GM18951 (cell line): ENCODE measurements around the gene SBNO2.
"Not testable (repeated sequence)": the region's sequence is repeated elsewhere in the genome, so short reads cannot be mapped to it uniquely, and the experiment has no call there.

Experiments used
- POLR2A ChIP-seq: IDR thresholded peaks from 4 replicates; pipeline ENCODE4 v1.6.1; 2011; ENCODE audit warnings: mild to moderate bottlenecking; ENCODE audit not compliant: insufficient read length, insufficient read depth; ENCODE audit errors: extremely low read depth
- in situ Hi-C: fragments of 300-500 bp; cut with MboI; formaldehyde crosslinking; loops from one replicate; pipeline ENCODE4 v1.12.0; 2022; ENCODE audit warnings: low sequenced_read_pairs, mixed read lengths, inconsistent platforms; ENCODE audit not compliant: unreplicated experiment

SBNO2 gene

DNA sequence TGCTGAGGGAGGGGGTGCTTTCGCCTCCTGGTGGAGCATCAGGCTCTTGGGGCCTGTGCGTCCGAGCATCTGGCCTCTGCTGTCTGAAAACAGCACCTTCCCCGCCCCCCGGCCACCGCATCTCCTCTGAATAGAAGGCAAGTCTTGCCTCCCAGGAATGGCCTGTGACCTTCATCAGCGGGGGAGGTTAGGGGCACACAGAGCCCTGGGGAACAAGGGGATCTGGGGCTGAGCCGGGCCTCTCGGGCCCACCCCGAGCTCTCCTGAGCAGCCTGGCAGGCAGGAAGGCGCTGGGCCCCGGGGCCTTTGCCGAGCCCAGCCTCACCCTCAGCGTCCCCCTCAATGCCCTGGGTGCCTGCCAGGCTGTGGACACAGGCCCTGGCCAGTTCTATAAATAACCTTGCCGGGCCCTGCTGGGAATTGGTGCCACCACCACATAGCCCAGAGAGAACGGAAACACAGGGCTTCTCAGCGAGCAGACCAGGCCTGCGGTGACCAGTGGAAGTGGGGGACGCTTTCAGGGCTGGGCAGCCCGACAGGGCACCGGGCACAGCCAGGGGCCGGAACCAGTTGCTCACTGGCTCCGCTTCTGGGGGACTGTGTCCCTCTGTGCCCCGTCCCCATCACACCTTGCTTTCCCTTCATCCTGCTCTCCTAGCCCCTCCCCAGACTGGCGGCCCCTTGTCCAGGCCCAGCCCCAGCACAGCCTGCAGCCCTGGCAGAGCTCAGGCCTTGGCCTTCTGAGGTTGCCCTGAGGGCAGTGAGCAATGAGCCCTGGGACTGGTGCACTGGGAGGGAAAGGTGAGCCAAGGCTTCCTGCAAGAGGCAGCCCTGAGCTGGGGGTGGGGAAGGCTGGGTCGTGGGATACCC, 41.0 kb upstream of the SBNO2 start:
- TF ChIP-seq POLR2A: no peak
- in situ Hi-C loops: no loop called here

DNA sequence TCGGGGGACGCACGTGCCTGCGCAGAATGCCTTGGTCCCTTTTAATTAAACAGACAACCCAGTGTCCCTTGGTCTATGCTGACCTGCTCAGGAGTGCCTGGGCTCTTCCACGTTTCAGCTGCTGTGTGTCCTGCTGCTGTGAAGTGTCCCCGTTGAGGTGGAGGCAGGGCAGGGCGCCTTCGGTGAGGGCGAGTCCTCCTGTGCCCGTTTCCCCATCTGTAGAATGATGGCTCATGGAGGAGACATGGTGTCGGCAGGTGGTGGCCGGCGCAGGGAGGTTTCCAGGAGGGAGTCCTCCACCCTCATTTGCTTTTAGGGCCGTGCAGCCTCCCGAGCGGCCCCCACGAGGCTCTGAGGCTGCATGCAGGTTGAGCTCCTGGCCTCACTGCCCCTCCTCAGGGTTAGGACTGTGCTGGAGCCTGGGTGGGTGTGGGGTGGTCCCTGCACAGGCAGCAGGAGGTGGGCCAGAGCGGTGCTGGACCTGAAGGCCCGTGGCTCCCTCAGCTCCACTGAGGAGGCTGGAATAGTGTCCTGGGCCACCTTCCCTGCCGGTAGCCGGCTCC, 40.3 kb upstream of the SBNO2 start:
- no peak for TF ChIP-seq POLR2A
- in situ Hi-C loops: no loop called here

DNA sequence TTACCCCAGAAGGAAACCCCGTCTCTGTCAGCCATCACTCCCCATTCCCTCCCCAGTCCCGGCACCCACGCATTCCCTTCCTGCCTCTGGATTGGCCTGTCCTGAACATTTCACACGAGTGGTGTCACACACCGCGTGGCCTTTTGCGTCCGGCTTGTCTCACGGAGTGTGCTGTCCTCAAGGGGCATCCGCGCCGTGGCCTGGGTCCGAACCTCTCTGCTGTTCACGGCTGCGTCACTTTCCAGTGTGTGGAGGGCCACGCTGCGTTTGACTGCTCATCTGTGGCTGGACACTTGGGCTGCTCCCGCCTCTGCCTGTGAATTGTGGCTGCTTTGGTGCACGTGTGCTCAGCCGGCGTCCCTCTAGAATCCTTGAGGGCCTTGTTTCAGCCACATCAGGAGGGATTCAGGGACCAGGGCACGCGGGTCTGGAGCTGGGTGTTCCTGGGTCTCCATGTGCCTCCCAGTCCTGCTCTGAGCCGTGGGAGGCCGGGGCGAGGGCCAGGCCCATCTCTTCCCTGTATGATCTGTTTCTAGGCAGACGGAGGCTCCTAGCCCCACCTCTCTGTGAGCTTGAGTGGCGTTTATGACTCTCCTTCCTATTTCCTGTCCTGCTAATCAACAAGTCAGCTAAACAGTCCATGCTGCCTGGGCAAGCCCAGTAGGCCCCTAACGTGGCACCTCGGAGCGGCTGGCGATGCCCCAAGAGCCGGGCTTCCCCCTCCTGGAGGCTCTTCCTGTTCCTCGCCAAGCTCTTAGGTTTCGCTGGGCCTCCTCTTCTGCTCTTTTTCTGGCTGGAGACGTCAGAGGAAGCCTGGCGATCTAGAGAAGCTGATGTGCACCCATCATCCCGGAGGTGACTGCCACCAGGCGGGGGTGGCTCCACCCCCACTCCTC, 39.6 kb upstream of the SBNO2 start:
- TF ChIP-seq POLR2A: peak; percentile 38
- in situ Hi-C loops: no loop called here

DNA sequence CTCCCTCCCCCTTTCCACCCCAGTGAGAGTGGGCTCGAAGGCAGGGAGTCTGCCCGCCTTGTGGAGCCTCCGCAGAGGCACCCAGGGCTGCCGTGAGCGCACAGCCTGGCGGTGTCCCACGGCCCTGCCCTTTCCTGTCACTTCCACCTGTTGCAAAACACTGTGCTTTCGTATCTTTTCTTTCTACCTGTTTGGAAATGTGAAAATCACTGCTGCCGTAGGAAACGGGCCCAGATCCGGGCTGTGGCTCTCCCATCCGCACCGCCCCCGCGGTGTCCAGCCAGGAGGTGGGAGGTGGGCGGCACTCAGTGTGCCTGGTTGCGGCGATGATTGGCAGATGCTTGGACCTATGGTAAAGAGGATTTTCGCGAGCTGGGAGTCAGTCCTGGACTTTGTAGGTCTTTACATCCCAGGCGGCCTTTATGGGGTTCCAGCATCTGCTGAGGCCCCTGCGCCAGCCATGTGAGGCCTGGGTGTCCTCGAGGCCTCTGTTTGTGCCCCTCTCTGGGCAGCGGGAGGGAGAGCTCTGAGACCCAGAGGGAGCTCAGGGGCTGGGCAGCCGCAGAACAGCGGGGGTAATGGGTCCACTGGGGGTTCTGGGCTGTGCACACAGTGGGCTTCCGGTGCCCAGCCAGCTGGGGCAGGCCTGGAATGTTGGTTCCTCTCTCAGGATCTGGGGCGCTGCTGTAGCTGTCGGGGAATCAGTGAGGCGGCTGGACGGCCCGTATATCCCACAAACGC, 37.6 kb upstream of the SBNO2 start:
- no peak for TF ChIP-seq POLR2A
- in situ Hi-C loops: no loop called here

DNA sequence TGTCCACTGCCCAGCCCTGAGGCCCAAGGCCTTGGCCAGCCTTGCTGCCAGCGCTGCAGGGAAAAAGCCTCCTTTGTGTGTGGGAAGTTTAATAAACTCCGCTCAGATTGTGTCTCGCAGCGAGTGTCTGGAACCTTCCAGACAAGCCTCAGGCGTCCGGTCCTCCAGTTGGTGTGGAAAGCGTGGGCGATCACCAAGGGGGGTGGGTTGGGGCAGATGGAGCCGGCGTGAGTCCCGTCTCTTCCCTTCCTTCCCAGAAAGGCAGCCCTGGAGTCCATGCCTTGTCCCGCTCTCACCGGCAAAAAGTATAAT, 36.1 kb upstream of the SBNO2 start:
- in situ Hi-C loops: no loop called here
- no peak for TF ChIP-seq POLR2A

DNA sequence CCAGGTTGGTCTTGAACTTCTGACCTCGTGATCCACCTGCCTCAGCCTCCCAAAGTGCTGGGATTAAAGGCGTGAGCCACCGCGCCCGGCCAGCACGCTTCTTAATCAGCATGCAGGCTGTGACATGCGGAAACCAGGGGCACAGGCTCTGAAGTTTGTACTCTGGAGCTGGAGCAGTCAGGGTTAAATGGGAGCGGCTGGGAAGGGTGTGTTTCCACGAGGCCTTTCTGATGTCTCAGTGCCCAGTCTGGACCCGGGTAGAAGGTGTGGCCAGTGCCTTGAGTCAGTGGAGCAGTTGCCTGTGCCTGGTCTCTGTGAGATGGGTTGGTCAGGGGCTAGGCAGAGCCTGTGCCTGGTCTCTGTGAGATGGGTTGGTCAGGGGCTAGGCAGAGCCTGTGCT, 34.8 kb upstream of the SBNO2 start:
- in situ Hi-C loops: not testable (repeated sequence)

DNA sequence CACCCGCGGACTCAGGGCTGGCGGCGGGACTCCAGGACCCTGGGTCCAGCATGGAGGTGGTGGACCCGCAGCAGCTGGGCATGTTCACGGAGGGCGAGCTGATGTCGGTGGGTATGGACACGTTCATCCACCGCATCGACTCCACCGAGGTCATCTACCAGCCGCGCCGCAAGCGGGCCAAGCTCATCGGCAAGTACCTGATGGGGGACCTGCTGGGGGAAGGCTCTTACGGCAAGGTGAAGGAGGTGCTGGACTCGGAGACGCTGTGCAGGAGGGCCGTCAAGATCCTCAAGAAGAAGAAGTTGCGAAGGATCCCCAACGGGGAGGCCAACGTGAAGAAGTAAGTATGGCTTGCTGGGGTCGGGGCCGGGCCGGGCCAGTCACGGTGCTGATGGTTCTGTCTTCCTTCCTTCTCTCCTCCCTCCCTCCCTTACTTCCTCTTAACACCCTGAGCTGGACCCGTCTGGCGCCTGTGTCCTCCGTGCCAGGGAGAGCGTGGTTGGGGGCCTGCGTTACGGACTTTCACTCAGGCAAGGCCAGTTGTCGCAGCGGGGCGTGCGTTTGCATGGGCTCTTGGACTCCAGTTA, 32.9 kb upstream of the SBNO2 start:
- no peak for TF ChIP-seq POLR2A
- in situ Hi-C loops: no loop called here

DNA sequence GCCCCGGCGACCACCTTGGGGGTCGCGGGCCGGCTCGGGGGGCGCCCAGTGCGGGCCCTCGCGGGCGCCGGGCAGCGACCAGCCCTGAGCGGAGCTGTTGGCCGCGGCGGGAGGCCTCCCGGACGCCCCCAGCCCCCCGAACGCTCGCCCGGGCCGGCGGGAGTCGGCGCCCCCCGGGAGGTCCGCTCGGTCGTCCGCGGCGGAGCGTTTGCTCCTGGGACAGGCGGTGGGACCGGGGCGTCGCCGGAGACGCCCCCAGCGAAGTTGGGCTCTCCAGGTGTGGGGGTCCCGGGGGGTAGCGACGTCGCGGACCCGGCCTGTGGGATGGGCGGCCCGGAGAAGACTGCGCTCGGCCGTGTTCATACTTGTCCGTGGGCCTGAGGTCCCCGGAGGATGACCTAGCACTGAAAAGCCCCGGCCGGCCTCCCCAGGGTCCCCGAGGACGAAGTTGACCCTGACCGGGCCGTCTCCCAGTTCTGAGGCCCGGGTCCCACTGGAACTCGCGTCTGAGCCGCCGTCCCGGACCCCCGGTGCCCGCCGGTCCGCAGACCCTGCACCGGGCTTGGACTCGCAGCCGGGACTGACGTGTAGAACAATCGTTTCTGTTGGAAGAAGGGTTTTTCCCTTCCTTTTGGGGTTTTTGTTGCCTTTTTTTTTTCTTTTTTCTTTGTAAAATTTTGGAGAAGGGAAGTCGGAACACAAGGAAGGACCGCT, 32.2 kb upstream of the SBNO2 start:
- peak; percentile 3 for TF ChIP-seq POLR2A
- in situ Hi-C loops: no loop called here

DNA sequence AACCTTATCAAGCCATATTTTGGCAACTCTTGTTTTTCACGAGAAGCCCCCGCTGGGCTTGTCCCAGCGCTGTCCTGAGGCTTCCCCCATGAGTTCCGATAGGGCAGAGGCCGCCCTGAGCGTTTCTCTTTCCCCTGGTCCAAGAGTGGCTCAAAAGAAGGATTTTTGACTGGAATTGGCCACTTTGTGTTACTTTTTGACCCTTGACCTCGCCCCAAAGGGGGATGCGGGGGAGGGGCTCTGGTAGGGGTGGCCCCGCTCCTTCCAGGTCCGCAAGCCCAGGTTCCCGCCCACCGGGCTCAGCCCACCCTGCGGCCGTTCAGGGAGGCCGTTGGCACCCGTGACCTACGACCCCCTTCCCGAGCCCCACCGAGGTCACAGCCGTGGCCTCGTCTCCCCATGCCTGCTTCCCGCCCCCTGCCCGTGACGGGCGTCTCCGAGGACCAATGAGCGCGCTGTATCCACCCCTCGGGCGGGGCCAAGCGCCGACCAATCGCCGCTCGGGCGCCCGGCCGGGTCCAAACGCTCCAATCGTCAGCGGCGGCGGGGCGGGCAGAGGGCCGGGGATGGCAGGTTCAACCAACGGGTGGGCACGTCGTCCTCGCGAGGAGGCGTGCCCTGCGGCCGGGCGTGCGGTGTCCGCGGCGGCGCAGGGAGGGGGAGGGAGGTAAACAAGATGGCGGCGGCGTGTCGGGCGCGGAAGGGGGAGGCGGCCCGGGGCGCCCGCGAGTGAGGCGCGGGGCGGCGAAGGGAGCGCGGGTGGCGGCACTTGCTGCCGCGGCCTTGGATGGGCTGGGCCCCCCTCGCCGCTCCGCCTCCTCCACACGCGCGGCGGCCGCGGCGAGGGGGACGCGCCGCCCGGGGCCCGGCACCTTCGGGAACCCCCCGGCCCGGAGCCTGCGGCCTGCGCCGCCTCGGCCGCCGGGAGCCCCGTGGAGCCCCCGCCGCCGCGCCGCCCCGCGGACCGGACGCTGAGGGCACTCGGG, 31.3 kb upstream of the SBNO2 start, which contains the start of gene STK11:
Gene STK11, plus strand, starts transcription at position 665 of the 986 bp plus-strand sequence. CDS start 1,136 bp downstream, outside the sequence.
- in situ Hi-C loops: no loop called here
- peak; percentile 79 for TF ChIP-seq POLR2A

DNA sequence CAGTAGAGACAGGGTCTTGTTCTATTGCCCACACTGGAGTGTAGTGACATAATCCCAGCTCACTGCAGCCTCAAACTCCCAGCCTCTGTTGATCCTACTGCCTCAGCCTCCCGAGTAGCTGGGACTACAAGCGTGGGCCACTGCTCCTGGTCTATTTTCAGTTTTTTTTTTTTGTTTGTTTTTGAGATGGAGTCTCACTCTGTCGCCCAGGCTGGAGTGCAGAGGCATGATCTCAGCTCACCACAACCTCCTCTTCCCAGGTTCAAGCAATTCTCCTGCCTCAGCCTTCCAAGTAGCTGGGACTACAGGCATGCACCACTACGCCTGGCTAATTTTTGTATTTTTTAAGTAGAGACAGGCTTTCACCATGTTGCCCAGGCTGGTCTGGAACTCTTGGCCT, 26.5 kb upstream of the SBNO2 start:
- in situ Hi-C loops: not testable (repeated sequence)

DNA sequence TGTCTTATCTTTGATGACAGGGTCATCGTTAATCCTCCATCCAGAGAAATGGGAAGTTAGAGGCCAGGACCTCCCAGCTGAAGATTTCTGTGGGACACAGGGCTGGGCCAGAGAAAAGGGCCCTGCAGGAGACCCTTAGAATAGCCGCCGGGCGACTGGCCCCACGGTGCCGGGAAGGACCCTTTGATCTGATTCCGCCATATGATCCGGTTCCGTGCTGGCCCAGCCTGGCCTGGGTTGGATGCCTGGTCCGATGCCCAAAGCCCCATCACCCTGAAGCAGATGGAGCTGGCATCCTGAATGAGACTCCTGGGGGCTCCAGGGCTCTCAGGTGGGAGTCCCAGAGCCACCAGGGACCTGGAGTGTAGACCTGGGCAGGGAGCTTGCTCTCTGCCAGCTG, 25.5 kb upstream of the SBNO2 start:
- no peak for TF ChIP-seq POLR2A
- in situ Hi-C loops: no loop called here

DNA sequence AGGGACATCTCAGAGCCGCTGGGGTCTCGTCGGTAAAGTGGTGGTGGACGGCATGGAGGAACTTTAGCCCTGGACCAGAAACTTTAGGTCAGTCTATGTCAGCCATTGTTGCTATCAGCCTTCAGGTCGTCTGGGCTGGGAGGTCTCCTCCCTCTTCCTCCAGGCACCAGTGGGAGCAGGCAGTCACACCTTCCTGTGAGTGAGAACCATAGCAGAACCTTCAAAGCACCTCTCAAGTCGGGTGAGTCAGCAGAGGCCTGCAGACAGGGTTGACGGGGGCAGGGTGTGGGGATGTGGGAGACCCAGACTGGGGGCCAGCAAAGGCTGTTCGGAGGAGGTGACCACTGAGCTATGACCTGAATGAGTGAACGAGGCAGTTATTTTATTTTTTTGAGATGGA, 15.4 kb upstream of the SBNO2 start:
- no peak for TF ChIP-seq POLR2A
- in situ Hi-C loops: no loop called here
